ENCODE results near the gene CEP112.

CEP112 gene

DNA sequence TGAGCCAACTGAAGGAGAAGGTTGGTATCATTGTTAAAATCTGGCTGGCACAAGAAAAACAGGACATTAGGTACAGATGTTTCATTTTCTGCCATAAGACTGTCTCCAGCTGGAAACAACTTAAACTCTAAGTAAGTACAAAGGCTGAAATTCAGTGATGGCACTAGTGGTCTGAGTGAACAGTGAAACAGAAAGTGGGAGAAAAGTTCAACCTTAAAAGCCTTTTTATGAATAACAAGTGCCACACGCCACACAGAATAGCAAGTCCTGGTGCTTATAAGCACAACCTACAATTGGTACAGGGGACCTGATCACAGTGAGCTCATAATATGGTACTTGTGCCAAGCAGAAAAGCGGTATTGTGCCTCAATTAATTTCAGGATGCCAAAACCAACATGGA is 56.7 kb downstream of the CEP112 start:
- ChIA-PET POLR2A (no interaction called here), CTCF (no interaction called here)
- no peak for DNase-seq (ENCODE audit: extremely low spot score)
- TF ChIP-seq LEF1 (IDR thresholded peaks at IDR 0.05; ENCODE audit: borderline replicate concordance) (no peak), BHLHE40 (IDR thresholded peaks at IDR 0.05; ENCODE audit: borderline replicate concordance) (no peak), FOXA1 (IDR thresholded peaks at IDR 0.05) (no peak)

DNA sequence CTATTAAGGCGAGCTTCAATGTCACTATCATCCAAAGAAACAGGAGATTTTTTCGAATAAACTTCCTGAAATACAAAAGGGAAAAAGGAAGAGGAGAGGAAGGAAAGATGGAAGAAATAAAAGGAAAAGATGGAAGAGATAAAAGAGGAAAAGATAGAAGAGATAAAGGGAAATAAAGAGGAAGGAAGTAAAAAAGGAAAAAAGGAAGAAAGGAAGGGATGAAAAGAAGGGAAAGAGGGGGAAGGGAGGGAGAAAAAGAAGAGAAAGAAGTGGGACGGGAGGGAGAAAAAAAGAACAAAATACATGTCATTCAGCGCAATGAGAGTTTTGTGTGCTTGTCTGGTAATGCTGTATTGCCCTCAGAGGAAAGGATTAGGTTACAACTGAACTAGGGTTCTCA is 62.2 kb downstream of the CEP112 start:
- ChIA-PET CTCF (no interaction called here), POLR2A (no interaction called here)
- no peak for DNase-seq (ENCODE audit: extremely low spot score)
- TF ChIP-seq ARNT (IDR thresholded peaks at IDR 0.05) (no peak), HDGF (IDR thresholded peaks at IDR 0.05; ENCODE audit: borderline replicate concordance) (no peak), ELF4 (IDR thresholded peaks at IDR 0.05) (no peak), BHLHE40 (IDR thresholded peaks at IDR 0.05; ENCODE audit: borderline replicate concordance) (no peak), FOXK2 (IDR thresholded peaks at IDR 0.05) (no peak), FOXA1 (IDR thresholded peaks at IDR 0.05) (no peak), ZNF384 (IDR thresholded peaks at IDR 0.05) (no peak), NFRKB (IDR thresholded peaks at IDR 0.05) (no peak), TARDBP (IDR thresholded peaks at IDR 0.05) (no peak), FOXM1 (IDR thresholded peaks at IDR 0.05; ENCODE audit: borderline replicate concordance) (no peak), SP1 (IDR thresholded peaks at IDR 0.05) (no peak), LEF1 (IDR thresholded peaks at IDR 0.05; ENCODE audit: borderline replicate concordance) (no peak), L3MBTL2 (conservative IDR thresholded peaks at IDR 0.05) (no peak), CTBP1 (IDR thresholded peaks at IDR 0.05; ENCODE audit: borderline replicate concordance) (no peak), SUZ12 (IDR thresholded peaks at IDR 0.05) (no peak)
- TF ChIP-seq, protein P1, sequence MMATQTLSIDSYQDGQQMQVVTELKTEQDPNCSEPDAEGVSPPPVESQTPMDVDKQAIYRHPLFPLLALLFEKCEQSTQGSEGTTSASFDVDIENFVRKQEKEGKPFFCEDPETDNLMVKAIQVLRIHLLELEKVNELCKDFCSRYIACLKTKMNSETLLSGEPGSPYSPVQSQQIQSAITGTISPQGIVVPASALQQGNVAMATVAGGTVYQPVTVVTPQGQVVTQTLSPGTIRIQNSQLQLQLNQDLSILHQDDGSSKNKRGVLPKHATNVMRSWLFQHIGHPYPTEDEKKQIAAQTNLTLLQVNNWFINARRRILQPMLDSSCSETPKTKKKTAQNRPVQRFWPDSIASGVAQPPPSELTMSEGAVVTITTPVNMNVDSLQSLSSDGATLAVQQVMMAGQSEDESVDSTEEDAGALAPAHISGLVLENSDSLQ (IDR thresholded peaks at IDR 0.05) = no peak

DNA sequence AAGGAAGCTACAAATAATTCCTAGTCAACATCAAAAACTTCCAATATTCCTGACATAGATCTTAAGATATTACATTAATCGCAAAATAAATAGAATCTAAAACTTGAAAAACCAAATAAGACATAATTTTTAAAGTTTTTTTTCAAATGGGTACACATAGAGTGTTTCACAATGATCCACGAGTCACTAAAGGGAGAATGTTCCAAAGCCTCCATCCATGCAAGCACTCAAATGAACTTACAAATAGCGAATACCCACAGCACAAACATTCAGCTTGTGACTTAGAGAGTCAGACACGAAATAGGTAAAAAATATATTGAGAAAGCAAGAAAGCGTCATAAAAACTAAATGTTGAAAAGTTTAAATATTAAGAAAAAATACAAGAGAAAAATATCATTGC is 65.7 kb downstream of the CEP112 start:
- no peak for DNase-seq (ENCODE audit: extremely low spot score)
- CTCF ChIA-PET = interaction anchor here (0.7 kb wide), 1 partner anchor 12 kb away, joined by 3 read pairs; no protein-coding TSS in a partner anchor
- POLR2A ChIA-PET = no interaction called here
- TF ChIP-seq TARDBP (IDR thresholded peaks at IDR 0.05) = no peak

DNA sequence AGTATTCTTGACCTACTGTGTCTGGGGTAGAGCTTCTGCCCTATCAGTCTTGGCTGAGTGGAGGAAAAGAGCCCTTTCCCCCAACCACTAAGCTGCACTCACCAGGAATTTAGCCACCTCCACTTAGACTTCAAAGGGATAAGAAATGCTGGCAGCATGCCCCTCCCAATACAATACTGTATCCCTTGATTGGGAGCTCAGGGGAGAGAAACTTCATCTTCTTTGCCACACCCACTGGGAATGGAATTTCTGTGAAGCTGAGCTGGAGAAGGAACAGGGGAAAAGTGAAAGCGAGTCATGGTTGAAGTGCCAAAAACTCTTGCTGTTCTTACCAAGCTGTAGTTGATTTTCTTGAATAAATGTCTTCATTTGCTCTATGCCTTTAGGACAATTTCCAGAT is 68.8 kb downstream of the CEP112 start:
- ChIA-PET CTCF (no interaction called here), POLR2A (no interaction called here)
- DNase-seq (ENCODE audit: extremely low spot score) = no peak
- no peak for TF ChIP-seq ARNT (IDR thresholded peaks at IDR 0.05)
- no peak for TF ChIP-seq FOXA1 (IDR thresholded peaks at IDR 0.05)
- no peak for TF ChIP-seq FOXK2 (IDR thresholded peaks at IDR 0.05)
- no peak for TF ChIP-seq CTBP1 (IDR thresholded peaks at IDR 0.05; ENCODE audit: borderline replicate concordance)
- no peak for TF ChIP-seq FOXM1 (IDR thresholded peaks at IDR 0.05; ENCODE audit: borderline replicate concordance)
- TF ChIP-seq, protein P1 (IDR thresholded peaks at IDR 0.05) = no peak
- TF ChIP-seq ELF4 (IDR thresholded peaks at IDR 0.05) = no peak
- TF ChIP-seq LEF1 (IDR thresholded peaks at IDR 0.05; ENCODE audit: borderline replicate concordance) = no peak
- no peak for TF ChIP-seq L3MBTL2 (conservative IDR thresholded peaks at IDR 0.05)
- no peak for TF ChIP-seq HDGF (IDR thresholded peaks at IDR 0.05; ENCODE audit: borderline replicate concordance)
- no peak for TF ChIP-seq NFRKB (IDR thresholded peaks at IDR 0.05)
- TF ChIP-seq TARDBP (IDR thresholded peaks at IDR 0.05) = no peak
- TF ChIP-seq SP1 (IDR thresholded peaks at IDR 0.05) = no peak

DNA sequence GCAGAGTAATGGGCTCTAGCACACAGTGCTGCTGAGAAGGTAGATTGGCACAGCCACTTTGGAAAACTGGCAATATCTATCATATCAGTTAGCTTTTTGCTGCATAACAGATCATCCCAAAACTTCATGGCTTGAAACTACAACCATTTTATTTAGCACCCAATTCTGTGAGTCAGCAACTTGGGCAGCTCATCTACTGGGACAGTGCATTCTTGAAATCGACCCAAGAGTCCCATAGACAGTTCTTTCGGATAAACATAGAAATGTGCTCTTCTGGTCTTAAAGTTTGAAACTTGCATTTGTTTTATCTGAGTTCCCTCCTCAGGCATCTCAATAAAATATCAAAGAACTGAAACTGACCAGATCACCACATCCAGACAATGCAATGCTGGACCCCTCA is 76.7 kb downstream of the CEP112 start:
- no peak for DNase-seq (ENCODE audit: extremely low spot score)
- CTCF ChIA-PET = no interaction called here
- TF ChIP-seq FOXK2 (IDR thresholded peaks at IDR 0.05) (no peak), ELF4 (IDR thresholded peaks at IDR 0.05) (no peak), NFRKB (IDR thresholded peaks at IDR 0.05) (no peak)
- POLR2A ChIA-PET = no interaction called here

DNA sequence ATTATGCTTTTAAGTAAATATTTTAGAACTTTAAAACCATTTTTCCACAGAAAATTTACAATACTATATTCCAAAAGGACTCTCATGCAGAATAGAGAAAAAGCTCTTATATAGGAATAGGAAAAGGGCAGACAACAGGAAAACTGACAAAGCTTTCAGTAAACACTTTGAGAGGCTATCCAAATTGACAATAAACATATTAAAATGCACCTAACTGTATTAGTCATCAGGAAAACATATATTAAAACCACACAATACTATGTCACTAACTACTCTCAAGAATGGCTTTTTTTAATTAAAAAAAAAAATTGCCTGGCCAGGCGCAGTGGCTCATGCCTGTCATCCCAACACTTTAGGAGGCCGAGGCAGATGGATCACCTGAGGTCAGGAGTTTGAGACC is 77.3 kb downstream of the CEP112 start:
- TF ChIP-seq, protein P1 (IDR thresholded peaks at IDR 0.05) = no peak
- DNase-seq (ENCODE audit: extremely low spot score) = no peak
- CTCF ChIA-PET = no interaction called here
- POLR2A ChIA-PET = no interaction called here

DNA sequence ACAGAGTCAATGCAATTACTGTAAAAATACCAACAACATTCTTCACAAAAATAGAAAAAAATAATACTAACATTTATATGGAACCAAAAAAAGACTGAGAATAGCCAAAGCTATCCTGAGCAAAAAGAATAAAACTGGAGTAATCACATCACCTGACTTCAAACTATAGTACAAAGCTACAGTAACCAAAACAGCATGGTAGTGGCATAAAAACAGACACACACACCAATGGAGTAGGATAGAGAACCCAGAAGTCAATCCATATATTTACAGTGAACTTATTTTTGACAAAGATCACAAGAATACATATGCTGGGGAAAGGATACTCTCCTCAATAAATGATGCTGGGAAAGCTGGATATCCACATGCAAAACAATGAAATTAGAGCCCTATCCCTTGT is 84.2 kb downstream of the CEP112 start:
- ChIA-PET CTCF (no interaction called here), POLR2A (no interaction called here)
- TF ChIP-seq L3MBTL2 (conservative IDR thresholded peaks at IDR 0.05) (no peak), SP1 (IDR thresholded peaks at IDR 0.05) (no peak), CTBP1 (IDR thresholded peaks at IDR 0.05; ENCODE audit: borderline replicate concordance) (no peak), FOXM1 (IDR thresholded peaks at IDR 0.05; ENCODE audit: borderline replicate concordance) (no peak), TARDBP (IDR thresholded peaks at IDR 0.05) (no peak), BHLHE40 (IDR thresholded peaks at IDR 0.05; ENCODE audit: borderline replicate concordance) (no peak), NFRKB (IDR thresholded peaks at IDR 0.05) (no peak), ARNT (IDR thresholded peaks at IDR 0.05) (no peak)
- no peak for DNase-seq (ENCODE audit: extremely low spot score)

DNA sequence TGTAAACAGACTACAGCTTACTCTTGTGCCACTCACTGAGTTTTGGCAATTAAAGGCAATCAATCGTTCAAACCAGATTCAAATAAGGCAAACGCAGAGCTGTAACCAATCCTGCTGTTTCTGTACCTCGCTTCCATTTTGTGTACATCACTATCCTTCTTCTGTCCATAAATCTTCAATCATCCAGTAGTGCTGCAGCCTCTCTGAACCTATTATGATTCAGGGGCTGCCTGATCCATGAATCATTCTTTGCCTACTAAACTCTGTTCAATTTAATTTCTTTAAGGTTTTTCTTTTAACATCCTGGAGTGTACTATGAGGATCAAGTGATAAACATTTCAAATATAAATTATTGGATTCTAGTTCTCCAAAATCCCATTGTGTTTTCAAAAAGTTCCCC is 93.9 kb downstream of the CEP112 start:
- DNase-seq (ENCODE audit: extremely low spot score) = no peak
- POLR2A ChIA-PET = no interaction called here
- TF ChIP-seq BHLHE40 (IDR thresholded peaks at IDR 0.05; ENCODE audit: borderline replicate concordance) = no peak
- TF ChIP-seq LEF1 (IDR thresholded peaks at IDR 0.05; ENCODE audit: borderline replicate concordance) = no peak
- no peak for TF ChIP-seq CTBP1 (IDR thresholded peaks at IDR 0.05; ENCODE audit: borderline replicate concordance)
- CTCF ChIA-PET = no interaction called here

Measured in HEK293T (cell line).